Subcutaneous adipose tissue (tissue), 4 donors: ENCODE results near the gene TYROBP. TPM values are rescaled to one million over a fixed set of nuclear protein-coding genes. Genes with fewer than 3 reads are reported as not detected.

ENCODE experiments used
- CTCF ChIP-seq: fragments of 450-650 bp; IDR thresholded peaks from one replicate; pipeline ENCODE4 v1.5.1; 2016; ENCODE audit warnings: low read depth, mild to moderate bottlenecking, control low read depth, antibody characterized with exemption, moderate library complexity
- total RNA-seq, 4 donors: library from RNA; depleted of rRNA; stranded (reverse); fragments of >200 nt; gene quantifications; one replicate each; pipeline ENCODE4 v1.1.0, GENCODE V29; 2016

TYROBP gene
- total RNA-seq, 4 donors from 2014 or later = 99.8 to 1,341 (median 209) TPM

GRCh38 chr19:35911790-35912189 is 3.7 kb upstream of the TYROBP start:
- no peak for TF ChIP-seq CTCF

- TF ChIP-seq CTCF = no peak
Observed at GRCh38 chr19:35911173-35911572, 3.1 kb upstream of the TYROBP start.

- no peak for TF ChIP-seq CTCF
Observed at GRCh38 chr19:35909684-35910035, 1.6 kb upstream of the TYROBP start.

- no peak for TF ChIP-seq CTCF
Observed at GRCh38 chr19:35908973-35909683, 1.0 kb upstream of the TYROBP start.

GRCh38 chr19:35907377-35907745 is 734 bp downstream of the TYROBP start:
- no peak for TF ChIP-seq CTCF

- no peak for TF ChIP-seq CTCF
Observed at GRCh38 chr19:35905178-35905727, 2.8 kb downstream of the TYROBP start.

GRCh38 chr19:35904311-35905068 is 3.6 kb downstream of the TYROBP start:
- no peak for TF ChIP-seq CTCF
